ENCODE data around the gene SH3PXD2A.

The SH3PXD2A gene

GRCh38 chr10:103855424-103855823 lies at the start of gene SH3PXD2A:
Gene SH3PXD2A, minus strand, starts transcription at chr10:103855576. Its CDS starts 310 bp downstream, at chr10:103855266.
- in situ Hi-C loops (cut with MboI; ENCODE audit: low sequenced_read_pairs): loop anchor here (10.0 kb wide), 2 partner anchors 111 to 141 kb away; no protein-coding TSS in a partner anchor

DNA sequence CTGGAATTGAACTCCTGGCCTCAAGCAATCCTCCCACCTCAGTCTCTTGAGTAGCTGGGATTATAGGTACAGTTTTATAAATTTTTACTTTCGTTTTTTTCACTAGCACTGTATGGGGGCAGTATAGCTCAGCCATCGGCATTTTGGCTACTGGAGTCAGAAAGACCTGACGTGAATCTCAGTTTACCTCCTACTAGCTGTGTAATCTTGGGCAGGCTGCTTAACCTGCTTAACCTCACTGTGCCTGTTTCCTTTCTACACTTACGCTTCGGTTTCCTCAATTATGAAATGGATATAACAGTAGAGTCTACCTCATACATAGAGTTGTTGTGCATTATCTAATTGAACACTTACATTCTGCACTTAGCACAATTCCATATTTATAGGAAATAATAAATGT lies 45.9 kb upstream of the SH3PXD2A start:
- in situ Hi-C loops (cut with MboI; ENCODE audit: low sequenced_read_pairs): no loop called here

DNA sequence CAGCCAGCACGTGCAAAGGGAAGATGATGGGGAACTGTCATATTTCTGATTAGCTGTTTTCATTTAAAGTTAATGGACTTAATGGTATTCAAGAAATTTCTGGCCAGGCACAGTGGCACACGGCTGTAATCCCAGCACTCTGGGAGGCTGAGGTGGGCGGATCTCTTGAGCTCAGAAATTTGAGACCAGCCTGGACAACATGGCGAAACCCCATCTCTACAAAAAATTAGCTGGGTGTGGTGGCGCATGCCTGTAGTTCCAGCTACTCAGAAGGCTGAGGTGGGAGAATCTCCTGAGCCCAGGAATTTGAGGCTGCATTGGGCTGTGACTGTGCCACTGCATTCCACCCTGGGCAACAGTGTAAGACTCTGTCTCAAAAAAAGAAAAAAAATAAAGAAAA lies 43.9 kb upstream of the SH3PXD2A start:
- in situ Hi-C loops (cut with MboI; ENCODE audit: low sequenced_read_pairs): loop anchor here (25.0 kb wide), 2 partner anchors 313 to 713 kb away; no protein-coding TSS in a partner anchor

GRCh38 chr10:103897241-103897774 lies 41.9 kb upstream of the SH3PXD2A start:
- in situ Hi-C loops (cut with MboI; ENCODE audit: low sequenced_read_pairs): loop anchor here (25.0 kb wide), 2 partner anchors 315 to 715 kb away; no protein-coding TSS in a partner anchor

DNA sequence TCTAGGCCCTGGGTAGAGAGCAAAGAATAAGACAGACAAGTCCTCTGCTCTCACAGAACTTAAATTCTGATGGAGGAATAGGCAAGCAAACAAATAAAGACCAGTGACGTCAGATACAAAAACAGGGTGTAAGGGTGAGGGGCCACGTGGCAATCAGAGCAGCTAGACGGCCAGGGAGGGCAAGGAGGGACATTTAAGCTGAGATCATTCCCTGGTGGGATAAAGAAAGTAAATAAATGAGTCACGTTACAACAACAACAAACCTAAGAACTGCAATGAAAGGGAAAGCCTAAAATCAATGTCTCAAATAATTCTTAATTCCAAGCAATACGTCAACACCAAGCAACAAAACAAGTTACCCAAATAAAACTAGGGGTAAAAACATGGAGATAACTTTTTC lies 40.8 kb upstream of the SH3PXD2A start:
- in situ Hi-C loops (cut with MboI; ENCODE audit: low sequenced_read_pairs): loop anchor here (25.0 kb wide), 2 partner anchors 316 to 716 kb away; no protein-coding TSS in a partner anchor

DNA sequence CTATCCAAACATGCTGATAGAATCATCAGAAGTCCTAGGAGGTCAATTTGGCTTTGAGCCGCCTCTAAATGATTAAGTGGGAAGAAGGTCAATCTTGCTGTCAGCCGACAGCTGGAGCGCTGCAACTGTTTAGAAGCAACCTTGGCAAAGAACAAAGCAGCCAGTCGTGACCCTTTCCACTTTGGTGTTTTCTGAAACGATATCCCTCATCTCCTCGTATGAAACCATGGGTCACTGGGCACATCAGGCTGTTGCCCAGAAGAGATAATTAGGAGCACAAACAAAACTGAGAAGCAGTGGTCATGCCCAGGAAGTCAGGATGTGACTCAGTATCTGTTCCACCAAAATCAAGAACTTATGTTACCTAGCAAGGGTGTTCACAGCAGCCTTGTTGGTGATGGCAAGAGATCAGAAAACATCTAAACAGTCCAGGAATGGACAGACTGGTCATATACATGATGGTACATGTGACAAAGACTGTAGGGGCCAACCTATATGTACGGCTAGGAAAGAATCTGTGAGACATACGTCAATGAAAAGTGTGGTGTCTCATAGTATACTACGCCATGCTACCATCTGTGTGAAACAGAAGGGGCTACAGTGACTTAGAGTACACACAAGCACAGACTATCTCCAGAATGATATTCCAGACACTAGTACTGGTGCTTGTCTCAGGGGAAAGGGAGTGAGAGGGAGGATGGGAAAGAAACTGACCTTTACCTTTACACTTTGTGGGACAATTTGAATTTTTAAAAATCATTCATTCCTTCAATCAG lies 40.2 kb upstream of the SH3PXD2A start:
- in situ Hi-C loops (cut with MboI; ENCODE audit: low sequenced_read_pairs): loop anchor here (25.0 kb wide), 2 partner anchors 317 to 717 kb away; no protein-coding TSS in a partner anchor

GRCh38 chr10:103894441-103894864 lies 39.1 kb upstream of the SH3PXD2A start:
- in situ Hi-C loops (cut with MboI; ENCODE audit: low sequenced_read_pairs): loop anchor here (25.0 kb wide), 2 partner anchors 318 to 718 kb away; no protein-coding TSS in a partner anchor

DNA sequence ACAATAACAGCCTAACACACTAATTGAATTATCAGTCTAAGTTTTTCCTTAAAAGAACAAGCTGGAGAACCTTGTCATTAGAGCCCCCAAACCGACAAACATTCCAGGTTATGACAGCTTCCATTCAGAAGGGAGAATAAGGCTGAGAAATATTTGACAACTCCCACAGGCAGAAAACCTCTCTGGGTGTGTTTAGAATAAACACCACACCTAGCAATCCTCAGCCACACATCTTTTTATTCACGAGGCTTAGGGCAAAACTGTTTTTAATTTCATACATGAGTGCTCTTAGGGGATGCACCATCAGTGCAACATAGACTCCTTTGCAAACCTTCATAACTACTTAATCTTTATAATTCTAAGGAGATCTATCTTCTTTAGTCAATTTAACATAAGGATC lies 38.4 kb upstream of the SH3PXD2A start:
- in situ Hi-C loops (cut with MboI; ENCODE audit: low sequenced_read_pairs): loop anchor here (25.0 kb wide), 2 partner anchors 318 to 718 kb away; no protein-coding TSS in a partner anchor

DNA sequence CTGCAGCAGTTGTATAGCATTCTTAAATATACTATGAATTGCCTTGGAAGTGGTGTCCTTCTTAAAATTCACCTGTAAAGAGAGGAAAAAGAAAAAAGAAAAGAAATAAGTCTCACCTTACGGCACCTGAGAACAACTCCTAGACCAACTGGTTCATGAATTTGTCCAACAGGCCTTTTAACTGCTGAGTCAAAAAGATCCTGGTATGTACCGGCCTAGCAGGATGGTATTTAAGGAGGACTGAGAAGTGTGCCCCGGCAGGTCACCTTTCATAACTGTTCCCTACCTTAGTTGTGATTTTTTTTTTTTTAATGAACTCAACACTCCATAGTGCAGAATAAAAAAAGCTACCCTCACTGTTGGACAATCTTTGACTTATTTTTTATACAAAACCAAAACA lies 36.8 kb upstream of the SH3PXD2A start:
- in situ Hi-C loops (cut with MboI; ENCODE audit: low sequenced_read_pairs): loop anchor here (25.0 kb wide), 2 partner anchors 320 to 720 kb away; no protein-coding TSS in a partner anchor

GRCh38 chr10:103890688-103891087 lies 35.3 kb upstream of the SH3PXD2A start:
- in situ Hi-C loops (cut with MboI; ENCODE audit: low sequenced_read_pairs): loop anchor here (25.0 kb wide), 2 partner anchors 322 to 722 kb away; no protein-coding TSS in a partner anchor

DNA sequence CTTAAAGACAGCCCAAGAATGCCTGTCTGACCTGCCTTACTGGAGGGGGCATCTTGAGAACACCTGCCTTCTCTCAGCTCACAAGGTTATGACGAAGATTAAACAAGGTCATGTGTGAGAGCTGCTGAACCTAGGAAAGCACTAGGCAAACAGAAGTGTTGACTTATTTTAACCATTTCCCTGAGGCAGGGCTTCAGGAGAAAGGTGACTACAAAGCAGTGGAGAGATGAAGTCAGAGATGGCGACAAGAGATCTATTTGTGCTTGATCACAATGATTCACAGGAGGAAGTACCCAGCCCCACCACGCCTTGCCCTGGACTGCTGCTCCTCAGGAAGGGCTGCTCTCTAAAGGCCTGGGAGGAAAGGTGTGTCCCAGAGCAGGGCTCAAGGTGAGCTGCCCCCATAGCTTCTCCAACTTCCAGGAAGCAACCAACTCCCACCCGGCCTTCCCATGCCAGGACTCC lies 34.9 kb upstream of the SH3PXD2A start:
- in situ Hi-C loops (cut with MboI; ENCODE audit: low sequenced_read_pairs): loop anchor here (25.0 kb wide), 2 partner anchors 322 to 722 kb away; no protein-coding TSS in a partner anchor

GRCh38 chr10:103889121-103889720 lies 33.8 kb upstream of the SH3PXD2A start:
- in situ Hi-C loops (cut with MboI; ENCODE audit: low sequenced_read_pairs): loop anchor here (10.0 to 25.0 kb wide), 3 partner anchors 174 to 723 kb away; no protein-coding TSS in a partner anchor

DNA sequence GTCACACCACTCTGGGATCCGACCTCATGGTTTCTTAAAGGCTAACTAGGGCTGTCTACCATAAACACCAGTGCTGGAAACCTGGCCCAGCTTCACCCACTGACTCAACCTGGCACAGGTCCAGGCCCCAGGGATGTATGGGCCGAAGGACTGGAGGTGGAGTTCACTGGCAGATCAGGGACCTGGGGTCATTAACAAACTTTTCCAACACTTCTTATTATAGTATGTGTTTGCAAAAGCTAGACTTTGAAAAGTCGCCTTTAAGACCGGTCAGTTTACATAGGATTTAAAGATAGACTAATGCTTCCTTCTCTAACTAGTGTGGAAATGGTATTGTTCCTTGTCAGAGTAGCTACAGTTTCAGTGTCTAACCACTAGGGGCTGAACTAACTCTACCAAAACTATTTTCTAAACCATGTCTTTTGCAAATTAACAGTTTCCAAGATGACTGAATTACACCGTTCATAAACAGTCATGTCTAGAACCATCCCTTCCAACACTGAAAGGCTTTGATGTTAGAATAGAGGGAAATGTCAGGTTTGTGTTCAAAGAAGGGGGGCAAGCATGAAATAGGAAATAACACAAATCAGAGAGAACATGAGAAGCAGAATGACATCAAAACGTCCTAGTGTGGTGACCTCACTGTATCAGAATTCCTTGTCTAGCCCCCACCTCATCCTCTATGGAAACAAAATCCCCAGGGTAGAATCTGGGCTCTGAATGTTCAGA lies 32.9 kb upstream of the SH3PXD2A start:
- in situ Hi-C loops (cut with MboI; ENCODE audit: low sequenced_read_pairs): loop anchor here (10.0 to 25.0 kb wide), 3 partner anchors 173 to 724 kb away; no protein-coding TSS in a partner anchor

DNA sequence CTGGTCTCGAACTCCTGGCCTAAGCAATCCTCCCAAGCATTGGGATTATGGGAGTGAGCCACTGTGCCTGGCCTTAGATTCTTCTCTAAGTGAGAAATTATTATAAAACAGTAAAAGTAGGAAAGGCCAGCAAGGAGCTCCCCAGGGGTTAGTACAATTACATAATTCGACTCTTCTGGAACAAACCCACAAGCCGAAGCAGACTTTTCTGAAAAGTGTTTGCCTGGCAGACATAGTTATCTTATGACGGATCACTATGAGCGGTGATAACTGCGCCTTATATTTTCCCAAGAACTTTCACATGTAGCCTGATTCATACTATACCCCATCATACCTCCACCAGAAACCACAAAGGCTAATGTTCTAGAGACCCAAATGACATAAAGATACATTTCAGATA lies 30.2 kb upstream of the SH3PXD2A start:
- in situ Hi-C loops (cut with MboI; ENCODE audit: low sequenced_read_pairs): loop anchor here (10.0 to 25.0 kb wide), 3 partner anchors 171 to 727 kb away; no protein-coding TSS in a partner anchor

- in situ Hi-C loops (cut with MboI; ENCODE audit: low sequenced_read_pairs): loop anchor here (10.0 to 25.0 kb wide), 3 partner anchors 170 to 728 kb away; no protein-coding TSS in a partner anchor
These were observed 29.3 kb upstream of the SH3PXD2A start for GRCh38 chr10:103884681-103885139.

DNA sequence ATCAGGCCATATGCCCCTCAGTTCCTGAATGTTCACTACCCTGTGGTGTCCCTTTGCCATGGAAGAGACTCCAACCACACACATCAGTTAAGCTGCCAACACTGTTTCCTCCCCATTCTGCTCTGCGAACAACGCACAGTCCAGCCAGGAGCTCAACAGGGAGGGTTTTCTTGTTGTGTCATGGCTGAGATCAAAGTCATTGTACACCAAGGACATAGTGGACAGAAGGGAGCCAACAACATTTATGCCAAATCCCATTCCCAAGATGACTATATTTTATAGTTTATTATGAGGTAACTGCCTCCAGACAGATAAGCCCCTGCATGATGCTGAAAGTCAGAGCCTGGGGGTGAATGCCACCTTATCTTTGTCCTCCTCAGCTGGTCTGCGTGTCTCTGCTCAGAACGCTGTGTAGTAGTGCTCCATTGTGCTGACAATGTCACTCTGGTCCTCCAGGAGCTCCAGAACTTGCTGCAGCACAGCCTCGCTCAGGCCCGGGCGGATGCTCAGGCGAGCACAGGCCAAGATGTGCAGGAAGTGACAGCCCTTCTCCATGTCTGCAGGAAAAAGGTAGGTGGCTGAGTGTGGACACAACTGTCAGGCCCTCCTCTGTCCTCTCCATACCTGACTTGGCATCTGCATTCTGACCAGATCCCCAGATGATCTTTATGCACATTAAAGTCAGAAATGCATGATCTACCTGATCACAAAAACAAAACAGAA lies 27.1 kb upstream of the SH3PXD2A start:
- in situ Hi-C loops (cut with MboI; ENCODE audit: low sequenced_read_pairs): loop anchor here (10.0 to 25.0 kb wide), 3 partner anchors 168 to 730 kb away; no protein-coding TSS in a partner anchor

- in situ Hi-C loops (cut with MboI; ENCODE audit: low sequenced_read_pairs): loop anchor here (10.0 to 25.0 kb wide), 3 partner anchors 167 to 731 kb away; no protein-coding TSS in a partner anchor
These were observed 26.3 kb upstream of the SH3PXD2A start for GRCh38 chr10:103881416-103882284.

GRCh38 chr10:103879831-103880230 lies 24.5 kb upstream of the SH3PXD2A start:
- in situ Hi-C loops (cut with MboI; ENCODE audit: low sequenced_read_pairs): loop anchor here (10.0 to 25.0 kb wide), 3 partner anchors 165 to 732 kb away; no protein-coding TSS in a partner anchor

All from HL-60/S4 treated with retinoic acid at 250 ng/mL for 4 days and 3 days (cell line).